Measurements from ENCODE around the gene CINP. TPM values are rescaled to one million over a fixed set of nuclear protein-coding genes. Genes with fewer than 3 reads are reported as not detected.

Gene CINP
- total RNA-seq, 1 experiment from 2014 or later = 76.9 TPM

- H3K27ac ChIP-seq (ENCODE audit: low read length) = no peak overlapping the region
- ATAC-seq = no peak
- TF ChIP-seq, protein P1, sequence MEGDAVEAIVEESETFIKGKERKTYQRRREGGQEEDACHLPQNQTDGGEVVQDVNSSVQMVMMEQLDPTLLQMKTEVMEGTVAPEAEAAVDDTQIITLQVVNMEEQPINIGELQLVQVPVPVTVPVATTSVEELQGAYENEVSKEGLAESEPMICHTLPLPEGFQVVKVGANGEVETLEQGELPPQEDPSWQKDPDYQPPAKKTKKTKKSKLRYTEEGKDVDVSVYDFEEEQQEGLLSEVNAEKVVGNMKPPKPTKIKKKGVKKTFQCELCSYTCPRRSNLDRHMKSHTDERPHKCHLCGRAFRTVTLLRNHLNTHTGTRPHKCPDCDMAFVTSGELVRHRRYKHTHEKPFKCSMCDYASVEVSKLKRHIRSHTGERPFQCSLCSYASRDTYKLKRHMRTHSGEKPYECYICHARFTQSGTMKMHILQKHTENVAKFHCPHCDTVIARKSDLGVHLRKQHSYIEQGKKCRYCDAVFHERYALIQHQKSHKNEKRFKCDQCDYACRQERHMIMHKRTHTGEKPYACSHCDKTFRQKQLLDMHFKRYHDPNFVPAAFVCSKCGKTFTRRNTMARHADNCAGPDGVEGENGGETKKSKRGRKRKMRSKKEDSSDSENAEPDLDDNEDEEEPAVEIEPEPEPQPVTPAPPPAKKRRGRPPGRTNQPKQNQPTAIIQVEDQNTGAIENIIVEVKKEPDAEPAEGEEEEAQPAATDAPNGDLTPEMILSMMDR (conservative IDR thresholded peaks at IDR 0.05; ENCODE audit: low read depth, low read length) = no peak
- TF ChIP-seq EZH2 (IDR thresholded peaks at IDR 0.05; ENCODE audit: low read length, unreplicated experiment) (no peak), EZH2phosphoT487 (IDR thresholded peaks at IDR 0.05; ENCODE audit: borderline replicate concordance, low read length) (no peak)
- H3K4me2 ChIP-seq (ENCODE audit: low read length) = no peak overlapping the region
- no peaks in the 10 kb centered on the region; the same call in 1 of the 2 replicates for H3K36me3 ChIP-seq (ENCODE audit: low read depth, low read length)
- ChIA-PET POLR2A (ENCODE audit: unreplicated experiment) (no interaction called here), CTCF (no interaction called here)
- intact Hi-C loops (cut with micrococcal nuclease) = no loop called here
- no peak for DNase-seq
- H3K27me3 ChIP-seq (ENCODE audit: low read length) = no peaks in the 10 kb centered on the region
- no peaks in the 10 kb centered on the region for H4K20me1 ChIP-seq (ENCODE audit: low read length)
- H3K79me2 ChIP-seq (ENCODE audit: low read length) = 0 out of 2 replicates have a peak, but pooled peaks cover 6% of the 10 kb centered on the region
- no peaks in the 10 kb centered on the region for H3K9me3 ChIP-seq (ENCODE audit: low read length)
- BruUV-seq (replicated peaks) = no TSS peak
- no peaks in the 10 kb centered on the region for H3K4me1 ChIP-seq (ENCODE audit: insufficient read depth, low read length)
- no peaks in the 10 kb centered on the region for H3K9me2 ChIP-seq (replicated peaks; ENCODE audit: low read length)
- no peaks in the 10 kb centered on the region for H3F3A ChIP-seq (ENCODE audit: low read length, unreplicated experiment)
- H2AFZ ChIP-seq (ENCODE audit: low read length) = no peak overlapping the region
- no peak overlapping the region for H3K9ac ChIP-seq (ENCODE audit: low read length)
- no peak overlapping the region for H3K4me3 ChIP-seq (ENCODE audit: low read length)
These were observed 8.7 kb upstream of the CINP start for GRCh38 chr14:102371361-102371760.

DNA sequence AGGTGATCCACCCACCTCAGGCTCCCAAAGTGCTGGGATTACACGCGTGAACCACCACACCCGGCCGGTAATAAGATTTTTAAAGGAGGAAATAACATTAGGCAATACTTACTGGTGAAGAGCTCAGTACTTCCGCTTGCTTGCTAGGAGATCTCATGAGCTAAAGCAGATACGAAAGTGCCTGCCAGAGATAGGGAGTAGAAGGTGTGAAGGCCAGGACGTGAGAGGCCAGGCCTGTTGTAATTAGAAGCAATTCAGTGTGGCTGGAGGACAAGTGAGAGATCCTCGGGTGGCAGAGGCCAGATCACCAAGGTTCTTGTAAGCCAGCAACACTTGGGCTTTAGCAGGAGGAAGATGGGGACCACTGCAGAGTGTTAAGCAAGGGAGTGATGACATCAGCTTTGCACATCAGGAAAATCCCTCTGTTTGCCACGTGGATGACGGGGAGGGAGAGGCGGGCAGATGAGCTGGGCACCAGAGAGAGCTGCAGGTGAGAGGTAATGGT lies 7.7 kb upstream of the CINP start:
- H3K9ac ChIP-seq (ENCODE audit: low read length) = no peak overlapping the region
- no peaks in the 10 kb centered on the region for H3K9me2 ChIP-seq (replicated peaks; ENCODE audit: low read length)
- no peak overlapping the region for H3K4me2 ChIP-seq (ENCODE audit: low read length)
- H3K27me3 ChIP-seq (ENCODE audit: low read length) = no peaks in the 10 kb centered on the region
- CTCF ChIA-PET = no interaction called here
- H4K20me1 ChIP-seq (ENCODE audit: low read length) = no peaks in the 10 kb centered on the region
- POLR2A ChIA-PET (ENCODE audit: unreplicated experiment) = no interaction called here
- H3K9me3 ChIP-seq (ENCODE audit: low read length) = no peaks in the 10 kb centered on the region
- intact Hi-C loops (cut with micrococcal nuclease) = no loop called here
- H3K4me1 ChIP-seq (ENCODE audit: insufficient read depth, low read length) = no peaks in the 10 kb centered on the region
- TF ChIP-seq, protein P1 (conservative IDR thresholded peaks at IDR 0.05; ENCODE audit: low read depth, low read length) = no peak
- TF ChIP-seq EZH2 (IDR thresholded peaks at IDR 0.05; ENCODE audit: low read length, unreplicated experiment) = no peak
- TF ChIP-seq EZH2phosphoT487 (IDR thresholded peaks at IDR 0.05; ENCODE audit: borderline replicate concordance, low read length) = no peak
- H3K27ac ChIP-seq (ENCODE audit: low read length) = no peak overlapping the region
- no peaks in the 10 kb centered on the region for H3F3A ChIP-seq (ENCODE audit: low read length, unreplicated experiment)
- no peak overlapping the region for H3K4me3 ChIP-seq (ENCODE audit: low read length)
- no peaks in the 10 kb centered on the region; the same call in 1 of the 2 replicates for H3K36me3 ChIP-seq (ENCODE audit: low read depth, low read length)
- BruUV-seq (replicated peaks) = no TSS peak
- no peak overlapping the region for H2AFZ ChIP-seq (ENCODE audit: low read length)
- ATAC-seq = no peak
- H3K79me2 ChIP-seq (ENCODE audit: low read length) = peaks cover 6% of the 10 kb centered on the region
- no peak for DNase-seq

DNA sequence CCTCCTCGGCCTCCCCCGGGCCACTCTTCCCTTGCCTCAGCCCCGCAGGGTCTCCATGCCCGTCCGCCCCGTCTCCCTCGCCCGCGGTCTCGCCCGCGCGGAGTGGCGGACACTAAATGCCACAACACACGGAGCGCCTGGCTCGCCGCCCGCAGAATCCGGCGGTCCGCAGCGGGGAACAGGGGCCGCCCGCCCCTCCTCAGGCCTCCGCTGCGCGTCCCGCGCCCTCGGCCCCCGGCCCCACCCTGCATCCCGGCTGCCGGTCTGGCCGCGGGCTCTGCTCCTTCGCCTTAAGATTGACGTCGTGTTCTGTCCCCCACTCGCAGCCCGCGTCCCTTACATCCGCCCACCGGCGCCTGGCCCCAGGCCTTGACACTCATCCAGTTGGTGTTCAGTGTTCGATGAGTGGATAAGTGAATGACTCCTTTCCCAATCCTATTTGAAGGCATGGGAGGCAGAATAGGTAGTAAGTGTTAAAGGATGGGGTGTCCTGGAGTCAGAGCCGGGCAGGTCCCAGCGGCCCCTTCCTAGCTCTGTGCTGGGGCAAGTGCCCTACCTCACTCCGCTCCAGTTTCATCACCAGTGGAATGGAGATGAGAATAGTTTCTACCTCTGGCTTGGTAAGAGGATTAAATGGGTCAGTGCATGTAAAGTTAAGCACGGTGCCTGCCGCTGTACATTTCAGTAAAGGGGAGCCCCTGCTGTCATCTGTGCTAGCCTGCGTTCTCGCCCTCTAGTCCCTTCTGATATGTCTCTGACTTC lies 673 bp upstream of the CINP start:
- H3K79me2 ChIP-seq (ENCODE audit: low read length) = peaks cover 43% of the 10 kb centered on the region
- H3K9ac ChIP-seq (ENCODE audit: low read length) = peak overlapping the region; percentile 92
- peak overlapping the region; percentile 91 for H2AFZ ChIP-seq (ENCODE audit: low read length)
- ATAC-seq (peak; percentile 49), DNase-seq (peak; percentile 65)
- H3K36me3 ChIP-seq (ENCODE audit: low read depth, low read length) = no peaks in the 10 kb centered on the region
- peak overlapping the region; percentile 81 for H3K4me3 ChIP-seq (ENCODE audit: low read length)
- H3K9me3 ChIP-seq (ENCODE audit: low read length) = no peaks in the 10 kb centered on the region
- no TSS peak for BruUV-seq (replicated peaks)
- no peaks in the 10 kb centered on the region for H4K20me1 ChIP-seq (ENCODE audit: low read length)
- intact Hi-C loops (cut with micrococcal nuclease) = no loop called here
- POLR2A ChIA-PET (ENCODE audit: unreplicated experiment) = interaction anchor here (0.8 kb wide), 1 partner anchor 165 kb away, joined by 5 read pairs; no protein-coding TSS in a partner anchor
- H3K9me2 ChIP-seq (replicated peaks; ENCODE audit: low read length) = no peaks in the 10 kb centered on the region
- peak overlapping the region; percentile 62 for H3K27ac ChIP-seq (ENCODE audit: low read length)
- no peaks in the 10 kb centered on the region for H3F3A ChIP-seq (ENCODE audit: low read length, unreplicated experiment)
- CTCF ChIA-PET = interaction anchor here (0.6 kb wide), 1 partner anchor 317 kb away, joined by 3 read pairs; no protein-coding TSS in a partner anchor
- peaks cover 17% of the 10 kb centered on the region for H3K4me1 ChIP-seq (ENCODE audit: insufficient read depth, low read length)
- H3K27me3 ChIP-seq (ENCODE audit: low read length) = no peaks in the 10 kb centered on the region
- TF ChIP-seq EZH2 (IDR thresholded peaks at IDR 0.05; ENCODE audit: low read length, unreplicated experiment) (no peak), EZH2phosphoT487 (IDR thresholded peaks at IDR 0.05; ENCODE audit: borderline replicate concordance, low read length) (no peak)
- TF ChIP-seq, protein P1 (conservative IDR thresholded peaks at IDR 0.05; ENCODE audit: low read depth, low read length) = no peak
- H3K4me2 ChIP-seq (ENCODE audit: low read length) = peak overlapping the region; percentile 95
